GM21367 (cell line): ENCODE results near the gene S100A7.
"Not testable (repeated sequence)": the region's sequence is repeated elsewhere in the genome, so short reads cannot be mapped to it uniquely, and the experiment has no call there.

ENCODE experiments used
- ATAC-seq: cut with Tn5 transposase; IDR thresholded peaks from one replicate; pipeline ENCODE4 v1.9.1; 2021; ENCODE audit not compliant: unreplicated experiment

Gene S100A7

DNA sequence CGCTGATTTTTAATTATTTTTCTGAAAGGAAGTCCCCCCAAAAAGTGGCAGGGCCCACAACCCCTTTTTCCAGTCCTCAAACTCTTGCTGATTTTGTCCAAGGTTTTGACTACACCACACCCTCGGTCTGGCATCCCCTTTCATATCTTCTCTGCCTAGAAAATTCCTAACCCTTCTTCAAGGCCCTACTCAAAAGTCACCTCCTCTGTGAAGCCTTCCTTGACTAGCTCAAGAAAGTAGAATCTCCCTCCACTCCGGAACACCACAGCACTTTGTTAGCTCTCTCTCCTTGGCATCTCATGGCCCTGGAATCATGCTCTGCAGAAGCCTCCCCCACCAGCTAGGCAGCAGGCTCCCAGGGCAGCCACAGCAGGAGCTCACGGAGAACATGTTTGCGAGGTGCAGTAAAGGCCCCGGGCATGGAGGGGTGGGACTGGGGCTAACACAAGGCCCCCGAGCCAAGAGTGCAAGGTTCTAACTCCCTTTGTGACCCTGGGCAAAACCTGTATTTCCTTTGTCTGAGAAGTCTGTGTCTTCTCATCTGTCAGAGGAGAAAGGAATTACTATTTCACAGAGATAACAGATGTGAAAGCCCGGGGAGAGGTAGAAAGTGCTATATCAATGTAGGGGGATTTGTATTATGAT, 17.7 kb upstream of the S100A7 start:
- ATAC-seq: no peak

GRCh38 chr1:153476491-153477093, 16.1 kb upstream of the S100A7 start:
- no peak for ATAC-seq

GRCh38 chr1:153475282-153475681, 14.8 kb upstream of the S100A7 start:
- no peak for ATAC-seq

DNA sequence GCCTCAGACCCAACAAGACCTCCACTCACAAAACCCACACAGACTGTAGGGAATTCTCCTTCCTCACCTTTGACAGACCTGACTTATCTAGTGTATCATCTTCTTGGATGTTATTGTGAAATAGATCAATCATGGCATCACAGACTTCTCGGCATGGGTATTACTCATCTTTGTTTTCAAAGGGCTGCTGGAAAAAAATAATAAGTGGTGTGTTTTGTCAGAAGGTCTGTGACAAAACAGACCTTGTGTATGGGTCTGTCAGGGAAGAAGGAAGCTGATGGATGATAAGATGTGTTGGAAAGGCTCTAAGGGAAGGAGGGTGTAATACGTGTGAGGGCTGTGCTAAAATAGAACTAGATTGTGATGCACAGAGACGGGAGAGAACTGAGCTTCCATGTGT, 13.9 kb upstream of the S100A7 start:
- no peak for ATAC-seq

DNA sequence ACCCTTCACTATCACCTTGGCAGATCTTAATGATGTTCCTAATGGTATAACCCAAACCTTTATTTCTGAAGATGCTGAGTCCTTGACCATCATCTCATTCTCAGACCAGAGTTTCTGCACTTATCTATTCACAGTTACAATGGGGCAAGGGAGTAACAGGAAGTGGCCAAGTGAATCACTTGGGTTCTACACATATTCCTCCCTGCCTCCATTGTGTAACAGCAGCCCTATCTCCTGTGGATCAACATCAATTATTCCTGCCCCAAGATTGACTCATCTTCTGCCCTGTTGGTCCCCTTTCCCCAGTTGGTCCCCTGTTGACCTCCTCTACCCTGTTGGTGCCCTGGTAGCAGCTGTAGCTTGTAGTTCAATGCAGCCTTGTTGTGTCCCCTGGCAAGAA, 10.3 kb upstream of the S100A7 start:
- no peak for ATAC-seq

GRCh38 chr1:153466908-153467307, 6.5 kb upstream of the S100A7 start:
- no peak for ATAC-seq

DNA sequence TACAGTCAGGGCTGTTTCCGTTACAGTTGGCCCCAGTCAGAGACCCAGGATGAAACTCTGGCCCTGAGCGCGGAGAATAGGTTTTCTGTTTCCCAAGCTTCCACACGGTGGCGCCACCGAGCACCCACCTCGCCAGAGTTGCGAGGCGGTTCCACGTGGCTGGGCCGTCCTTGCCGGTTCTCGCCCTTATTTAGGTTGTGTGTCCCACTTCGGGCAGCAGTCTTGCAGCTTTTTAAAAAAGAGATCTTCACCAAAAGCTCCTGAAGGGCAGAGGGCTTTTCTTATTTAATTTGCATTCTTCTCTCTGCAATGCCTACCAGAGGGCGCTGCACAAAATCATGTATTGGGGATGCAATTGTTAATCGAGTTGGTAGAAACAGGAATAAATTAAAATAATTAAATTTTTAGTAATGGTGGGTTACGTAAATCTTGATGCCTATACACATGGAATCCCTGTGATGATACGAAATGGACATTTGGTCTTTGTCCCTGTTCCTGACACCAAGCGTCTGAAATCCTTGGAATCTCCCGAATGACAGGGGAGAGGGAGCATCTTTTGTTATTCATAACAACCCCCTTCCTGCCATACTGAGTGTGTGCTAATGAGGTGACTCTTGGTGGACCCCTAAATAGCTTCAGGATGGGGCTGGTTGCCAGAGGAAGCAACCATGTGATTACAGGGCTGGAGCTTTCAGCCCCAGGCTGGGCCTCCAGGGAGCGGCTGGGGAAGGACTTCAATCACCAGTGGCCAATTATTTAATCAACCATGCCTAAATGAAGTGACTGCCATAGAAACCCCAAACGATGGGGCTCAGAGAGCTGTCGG, 5.6 kb upstream of the S100A7 start:
- ATAC-seq: no peak

- ATAC-seq: not testable (repeated sequence)
These were observed 2.3 kb upstream of the S100A7 start for GRCh38 chr1:153462741-153463140.

- no peak for ATAC-seq
These were observed 796 bp downstream of the S100A7 start for GRCh38 chr1:153459655-153460054.

GRCh38 chr1:153456396-153456795, 4.1 kb downstream of the S100A7 start:
- no peak for ATAC-seq

GRCh38 chr1:153448851-153449250, 11.6 kb downstream of the S100A7 start:
- not testable (repeated sequence) for ATAC-seq

- no peak for ATAC-seq
These were observed 12.8 kb downstream of the S100A7 start for GRCh38 chr1:153447498-153448170.

GRCh38 chr1:153444078-153444477, 16.4 kb downstream of the S100A7 start:
- no peak for ATAC-seq

DNA sequence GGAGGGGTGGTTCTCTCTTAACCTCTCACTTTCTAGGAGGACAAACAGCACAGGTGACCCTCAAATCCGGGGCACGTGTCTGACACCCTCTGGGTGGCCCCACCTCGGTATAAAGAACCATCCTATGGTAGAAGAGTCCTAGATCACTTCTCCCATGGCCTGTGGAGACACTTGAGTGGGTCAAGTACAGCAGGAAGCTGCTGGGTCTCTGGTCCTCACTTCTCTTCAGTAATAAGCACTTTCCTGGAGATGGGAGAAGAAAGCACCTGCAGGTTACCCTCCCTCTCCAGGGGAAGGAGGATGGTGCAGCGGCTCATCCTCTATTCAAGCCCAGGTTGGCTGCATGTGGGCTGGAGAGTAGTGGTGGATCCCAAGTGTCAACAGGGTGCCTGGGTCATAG, 17.0 kb downstream of the S100A7 start:
- no peak for ATAC-seq

GRCh38 chr1:153441238-153441755, 19.2 kb downstream of the S100A7 start:
- ATAC-seq: no peak

- ATAC-seq: no peak
These were observed 21.2 kb downstream of the S100A7 start for GRCh38 chr1:153439273-153439672.

DNA sequence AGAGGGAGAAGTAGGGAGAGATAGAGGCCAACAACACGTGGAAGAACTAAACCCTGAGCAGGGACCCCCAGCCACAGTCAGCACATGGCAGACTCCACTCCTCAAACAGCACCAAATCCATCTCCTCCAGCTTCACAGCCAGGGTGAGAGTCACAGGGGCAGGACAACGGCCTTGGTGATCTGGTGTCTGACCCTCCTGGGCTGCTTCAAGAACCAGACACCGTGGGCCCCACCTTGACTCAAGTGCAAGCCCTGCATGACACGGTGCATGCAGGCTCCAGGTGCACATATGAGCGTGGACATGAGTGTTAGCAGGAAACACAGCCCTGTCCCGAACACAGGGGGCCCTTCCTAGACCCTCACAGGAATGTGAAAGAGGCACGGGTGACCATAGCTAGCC, 21.9 kb downstream of the S100A7 start:
- ATAC-seq: no peak

DNA sequence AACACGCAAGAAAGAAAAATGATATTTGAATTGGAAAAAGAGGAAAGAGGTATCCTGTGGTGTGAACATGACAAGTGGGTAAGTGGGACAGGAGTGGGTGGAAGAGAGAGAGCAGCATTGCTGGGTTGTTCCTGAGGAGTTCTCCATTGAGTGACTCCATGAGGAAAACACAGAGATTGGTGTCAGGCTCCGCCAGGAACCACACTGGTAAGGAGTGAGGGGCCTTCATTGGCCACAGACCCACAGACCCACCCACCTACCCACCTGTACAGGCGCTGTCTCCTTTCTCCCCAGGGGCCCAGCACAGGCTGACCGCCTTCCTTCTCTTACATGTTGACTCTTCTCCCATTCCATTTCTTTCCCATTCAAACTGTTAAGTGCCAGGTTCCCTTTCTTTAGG, 23.2 kb downstream of the S100A7 start:
- no peak for ATAC-seq

DNA sequence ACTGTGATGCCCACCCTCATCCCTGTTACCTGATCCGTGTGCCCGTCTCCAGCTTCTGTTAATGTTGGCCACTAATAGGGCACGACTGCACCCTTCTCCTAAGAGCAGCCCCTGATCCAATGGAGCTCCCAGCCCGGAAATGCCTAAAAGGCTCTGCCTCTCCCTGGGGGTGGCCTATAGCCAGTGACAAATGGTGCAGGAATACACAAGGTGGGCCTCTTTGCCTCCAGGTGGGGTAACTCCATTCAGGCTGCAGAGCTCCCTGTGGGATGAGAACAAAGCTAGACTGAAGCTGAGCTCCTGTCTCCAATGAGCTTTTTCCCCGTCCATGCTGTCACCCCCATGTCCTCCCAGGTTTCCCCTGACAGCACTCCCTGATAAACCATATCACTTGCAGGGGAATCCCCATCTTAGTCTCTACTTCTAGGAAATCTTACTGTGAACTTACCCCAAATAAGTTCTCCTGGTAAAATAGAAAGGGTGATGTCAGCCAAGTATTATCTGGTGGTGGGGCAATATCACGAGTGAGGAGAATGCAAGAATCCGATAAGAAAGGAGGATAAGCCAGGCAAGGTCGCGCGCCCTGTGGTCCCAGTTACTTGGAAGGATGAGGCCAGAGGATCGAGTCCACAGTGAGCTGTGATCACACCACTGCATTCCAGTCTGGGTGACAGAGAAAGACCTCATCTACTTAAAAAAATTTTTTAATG, 25.6 kb downstream of the S100A7 start:
- no peak for ATAC-seq

DNA sequence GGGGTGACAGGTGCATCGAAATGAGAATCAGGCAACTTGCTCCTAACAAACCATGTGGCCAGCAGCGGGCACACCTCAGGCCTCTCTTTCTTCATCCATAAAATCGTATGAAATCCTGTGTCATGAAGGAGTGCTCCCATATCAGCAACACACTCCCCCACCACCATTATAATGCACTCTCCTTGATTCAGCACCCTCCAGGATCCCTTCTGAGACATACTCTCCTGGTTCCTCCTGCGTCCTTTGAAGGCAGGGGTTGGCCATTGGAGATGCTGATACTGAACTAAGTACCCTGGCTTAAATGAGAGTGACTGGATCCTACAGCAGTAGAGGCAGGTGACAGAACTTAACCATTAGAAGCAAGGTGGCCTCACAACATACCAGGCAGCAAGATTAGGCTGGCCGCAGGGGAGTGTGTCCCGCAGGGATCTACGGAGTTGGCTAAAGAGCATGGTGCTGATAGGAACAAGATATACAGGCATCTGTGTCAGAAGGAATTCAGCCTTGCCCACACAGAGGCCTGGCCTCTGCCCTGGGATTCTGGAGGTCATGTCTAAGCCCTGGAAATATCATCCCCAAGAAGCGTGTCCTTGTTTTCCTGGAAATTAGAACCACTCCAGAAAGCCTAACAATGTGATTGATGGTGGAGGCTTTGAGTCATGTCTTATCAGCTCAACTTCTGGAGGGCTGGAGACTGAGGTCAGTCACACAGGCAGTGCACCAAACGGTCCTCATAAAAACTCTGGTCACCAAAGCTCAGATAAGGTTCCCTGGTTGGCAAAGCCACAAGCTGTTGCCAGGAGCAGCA, 27.4 kb downstream of the S100A7 start:
- no peak for ATAC-seq
